Transverse colon (tissue), 4 donors: Measurements from ENCODE around the gene TFIP11. TPM values are rescaled to one million over a fixed set of nuclear protein-coding genes. Genes with fewer than 3 reads are reported as not detected.
A peak's percentile ranks its signal among the peaks of the same experiment; 100 is the strongest.

Experiments used
- DNase-seq: peaks from one replicate; pipeline ENCODE4 v3.0.0-alpha.2; 2019
- H3K27ac ChIP-seq, 4 donors: fragments of 200-600 bp; sonication (generic); 2 replicates each; pipeline ENCODE4 v1.5.1; 2016 to 2018; ENCODE audit warnings: inconsistent platforms in 4 of 4
- H3K27me3 ChIP-seq: fragments of 200-600 bp; sonication (generic); 2 replicates; pipeline ENCODE4 v1.5.1; 2017; ENCODE audit warnings: inconsistent platforms
- H3K36me3 ChIP-seq, 4 donors: fragments of 200-600 bp; sonication (generic); 2 replicates each; pipeline ENCODE4 v1.5.1; 2017 to 2019; ENCODE audit warnings: inconsistent platforms in 4 of 4
- H3K4me1 ChIP-seq, 4 donors: fragments of 200-600 bp; sonication (generic); 2 replicates each; pipeline ENCODE4 v1.5.1; 2017 to 2020; ENCODE audit warnings: inconsistent platforms in 4 of 4
- H3K4me3 ChIP-seq, 4 donors: fragments of 200-600 bp; sonication (generic); 1 replicate in 1 of 4; 2 replicates in 3 of 4; pipeline versions ENCODE4 v1.5.1 to v1.6.1; 2017 to 2019; ENCODE audit warnings: inconsistent platforms in 4 of 4
- H3K9me3 ChIP-seq, 2 donors: fragments of 200-600 bp; sonication (generic); 2 replicates each; pipeline ENCODE4 v1.5.1; 2017 to 2019; ENCODE audit warnings: inconsistent platforms in 2 of 2
- CTCF ChIP-seq, 5 experiments: fragments of 200-600 bp in 3 of 5; fragments of 450-650 bp in 2 of 5; sonication (generic) in 3 of 5; IDR thresholded peaks; 1 replicate in 2 of 5; 2 replicates in 3 of 5; pipeline ENCODE4 v1.5.1; 2016 to 2017; ENCODE audit warnings: antibody characterized with exemption in 5 of 5, inconsistent platforms in 3 of 5, mild to moderate bottlenecking in 2 of 5, moderate library complexity in 1 of 5
- EP300 ChIP-seq: sonication (generic); formaldehyde crosslinking; IDR thresholded peaks from one replicate; pipeline ENCODE4 v1.6.1; 2017; ENCODE audit warnings: antibody characterized with exemption, low read depth
- POLR2A ChIP-seq: fragments of 450-650 bp; IDR thresholded peaks from one replicate; pipeline ENCODE4 v1.6.1; 2016; ENCODE audit warnings: antibody characterized with exemption, mild to moderate bottlenecking, moderate library complexity
- POLR2AphosphoS5 ChIP-seq, 3 donors: sonication (generic); formaldehyde crosslinking; IDR thresholded peaks; one replicate each; pipeline ENCODE4 v1.6.1; 2016; ENCODE audit warnings: antibody characterized with exemption in 3 of 3
- WGBS, 2 donors: methylation state at CpG; one replicate each; pipeline ENCODE4 v1.1.5; 2018; ENCODE audit warnings: low coverage in 1 of 2; 5-methylcytosine and 5-hydroxymethylcytosine counted together
- in situ Hi-C, 4 donors: fragments of 200-750 bp; cut with MboI; loops; one replicate each; pipeline versions ENCODE4 v1.15.0 to v1.15.1; 2017; ENCODE audit warnings: low sequenced_read_pairs in 3 of 4, low pct_ligation_motif_present in 1 of 4, low pct_unique_long_range_greater_than_20kb in 1 of 4
- intact Hi-C: fragments of 100-400 bp; cut with DNase I; formaldehyde crosslinking; loops from one replicate; pipeline ENCODE4 v1.15.1; 2023; ENCODE audit warnings: low total_unique reads
- total RNA-seq, 4 donors: library from RNA; depleted of rRNA; stranded (reverse); fragments of >200 nt; gene quantifications; one replicate each; pipeline ENCODE4 v1.1.0, GENCODE V29; 2016

Gene TFIP11
- total RNA-seq, 4 donors from 2014 or later: 5.2 to 33.7 (median 31.1) TPM

- intact Hi-C loops (no loop called here), in situ Hi-C loops (no loop called here)
- no peaks in the 10 kb centered on the region for H3K4me1 ChIP-seq
- DNase-seq: no peak
- peak overlapping the region in 2 of 4 donors; percentile 21 to 68 for H3K27ac ChIP-seq
- no peaks in the 10 kb centered on the region for H3K36me3 ChIP-seq
- 78 to 92% methylated on average over 7 to 17 of the region's 17 CpGs for WGBS, 2 donors
- H3K27me3 ChIP-seq: no peaks in the 10 kb centered on the region
- H3K4me3 ChIP-seq: no peak overlapping the region
- no peaks in the 10 kb centered on the region for H3K9me3 ChIP-seq
- TF ChIP-seq POLR2A (no peak), EP300 (no peak), POLR2AphosphoS5 (IDR thresholded peaks at IDR 0.05) (no peak), CTCF (IDR thresholded peaks at IDR 0.05) (no peak)
These were observed 65.3 kb downstream of the TFIP11 start for GRCh38 chr22:26446808-26447515.

GRCh38 chr22:26445577-26446275 is 66.5 kb downstream of the TFIP11 start:
- TF ChIP-seq CTCF (IDR thresholded peaks at IDR 0.05): no peak
- TF ChIP-seq POLR2AphosphoS5 (IDR thresholded peaks at IDR 0.05): no peak
- no peak for TF ChIP-seq EP300
- TF ChIP-seq POLR2A: no peak
- 39 to 64% methylated on average over 3 to 15 of the region's 15 CpGs for WGBS, 2 donors
- H3K4me1 ChIP-seq: no peaks in the 10 kb centered on the region
- no peaks in the 10 kb centered on the region for H3K9me3 ChIP-seq
- DNase-seq: no peak
- no peaks in the 10 kb centered on the region for H3K27me3 ChIP-seq
- intact Hi-C loops: no loop called here
- H3K36me3 ChIP-seq: no peaks in the 10 kb centered on the region
- no peak overlapping the region for H3K4me3 ChIP-seq
- in situ Hi-C loops: no loop called here
- no peak overlapping the region for H3K27ac ChIP-seq

GRCh38 chr22:26444777-26445176 is 67.5 kb downstream of the TFIP11 start:
- in situ Hi-C loops (no loop called here), intact Hi-C loops (no loop called here)
- Histone ChIP-seq H3K27ac (no peak overlapping the region), H3K4me1 (no peaks in the 10 kb centered on the region), H3K4me3 (no peak overlapping the region), H3K36me3 (no peaks in the 10 kb centered on the region), H3K9me3 (no peaks in the 10 kb centered on the region), H3K27me3 (no peaks in the 10 kb centered on the region)
- TF ChIP-seq EP300 (no peak), CTCF (IDR thresholded peaks at IDR 0.05) (no peak), POLR2AphosphoS5 (IDR thresholded peaks at IDR 0.05) (no peak)
- no peak for DNase-seq
- 89% methylated on average over 3 to 8 of the region's 8 CpGs for whole genome bisulfite sequencing, 2 donors

- Histone ChIP-seq H3K36me3 (no peaks in the 10 kb centered on the region), H3K9me3 (no peaks in the 10 kb centered on the region), H3K27ac (no peak overlapping the region), H3K4me3 (no peak overlapping the region), H3K4me1 (peaks cover 0 to 3% (median 0%) of the 10 kb centered on the region in 4 donors), H3K27me3 (no peaks in the 10 kb centered on the region)
- in situ Hi-C loops: no loop called here
- intact Hi-C loops: no loop called here
- no peak for DNase-seq
- WGBS, 2 donors: 90 to 92% methylated on average over 2 to 16 of the region's 16 CpGs
- TF ChIP-seq CTCF (IDR thresholded peaks at IDR 0.05): no peak
- no peak for TF ChIP-seq EP300
- TF ChIP-seq POLR2AphosphoS5 (IDR thresholded peaks at IDR 0.05): no peak
- no peak for TF ChIP-seq POLR2A
These were observed 68.2 kb downstream of the TFIP11 start for GRCh38 chr22:26443901-26444690.
